Stimulated activated CD8-positive, alpha-beta memory T cell treated with anti-CD3 and anti-CD28 coated beads, Interleukin-7, amount 100 ng/mL, for 4 hours (primary cell): Measurements from ENCODE around the gene MBP.

Experiments
- DNase-seq, 2 donors: peaks; one replicate each; pipeline ENCODE4 v3.0.0-alpha.2; 2020; ENCODE audit warnings: low read depth in 2 of 2

MBP gene

GRCh38 chr18:76988827-76989646 lies 143.5 kb downstream of the MBP start:
- DNase-seq, result no peak

DNA sequence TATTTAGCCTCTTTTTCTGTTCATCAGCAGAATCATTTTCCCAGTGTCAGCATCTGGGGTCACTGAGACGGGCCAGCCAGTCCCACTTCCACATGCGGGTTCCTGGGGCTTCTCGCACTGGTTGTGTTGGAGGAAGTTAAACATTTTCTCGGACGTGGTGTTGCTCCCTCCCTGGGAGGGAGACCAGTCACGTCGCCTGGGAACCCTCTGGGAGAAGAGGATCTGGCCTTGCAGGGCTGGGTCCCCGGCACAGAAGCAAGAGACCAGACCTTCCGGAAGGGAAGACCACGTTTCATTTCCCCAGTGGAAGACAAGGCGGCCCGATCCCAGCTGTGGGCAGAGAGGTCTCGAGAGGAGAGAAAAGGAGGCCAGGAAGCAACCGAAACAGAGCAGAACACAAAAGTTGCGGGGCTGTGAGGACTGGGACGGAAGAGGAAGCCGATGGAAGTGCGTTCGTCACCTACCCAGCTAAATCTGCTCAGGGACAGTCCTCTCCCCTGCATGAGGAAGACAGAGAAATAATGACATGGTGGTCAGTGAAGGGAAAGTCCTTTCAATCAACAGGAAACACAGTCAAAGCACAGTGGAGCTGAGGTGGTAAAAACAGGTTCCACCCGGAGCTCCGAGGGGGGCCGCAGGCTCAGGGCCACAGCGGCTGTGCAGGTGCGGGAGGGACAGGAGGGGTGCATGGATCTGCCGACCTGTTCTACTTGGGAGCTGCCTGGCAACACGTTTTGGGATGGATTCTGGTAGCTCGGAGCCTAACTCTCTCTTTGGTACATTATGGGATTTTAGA lies 144.4 kb downstream of the MBP start:
- no peak for DNase-seq

GRCh38 chr18:76986406-76986805 lies 146.2 kb downstream of the MBP start:
- DNase-seq, result no peak

DNA sequence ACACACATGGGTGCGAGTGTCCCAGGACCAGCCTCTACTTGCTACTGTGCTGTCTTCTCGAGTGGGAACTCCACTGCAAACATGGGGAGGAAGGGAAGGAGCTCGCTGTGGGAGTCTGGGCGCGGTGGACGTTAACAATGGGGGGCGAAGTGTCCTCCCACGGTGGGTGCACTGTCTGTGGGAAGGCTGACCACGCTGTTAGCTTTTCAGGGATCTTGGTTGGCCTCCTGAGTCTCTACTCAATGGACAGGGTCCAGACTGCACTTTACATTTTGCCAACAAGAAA lies 146.7 kb downstream of the MBP start:
- DNase-seq, result no peak

DNA sequence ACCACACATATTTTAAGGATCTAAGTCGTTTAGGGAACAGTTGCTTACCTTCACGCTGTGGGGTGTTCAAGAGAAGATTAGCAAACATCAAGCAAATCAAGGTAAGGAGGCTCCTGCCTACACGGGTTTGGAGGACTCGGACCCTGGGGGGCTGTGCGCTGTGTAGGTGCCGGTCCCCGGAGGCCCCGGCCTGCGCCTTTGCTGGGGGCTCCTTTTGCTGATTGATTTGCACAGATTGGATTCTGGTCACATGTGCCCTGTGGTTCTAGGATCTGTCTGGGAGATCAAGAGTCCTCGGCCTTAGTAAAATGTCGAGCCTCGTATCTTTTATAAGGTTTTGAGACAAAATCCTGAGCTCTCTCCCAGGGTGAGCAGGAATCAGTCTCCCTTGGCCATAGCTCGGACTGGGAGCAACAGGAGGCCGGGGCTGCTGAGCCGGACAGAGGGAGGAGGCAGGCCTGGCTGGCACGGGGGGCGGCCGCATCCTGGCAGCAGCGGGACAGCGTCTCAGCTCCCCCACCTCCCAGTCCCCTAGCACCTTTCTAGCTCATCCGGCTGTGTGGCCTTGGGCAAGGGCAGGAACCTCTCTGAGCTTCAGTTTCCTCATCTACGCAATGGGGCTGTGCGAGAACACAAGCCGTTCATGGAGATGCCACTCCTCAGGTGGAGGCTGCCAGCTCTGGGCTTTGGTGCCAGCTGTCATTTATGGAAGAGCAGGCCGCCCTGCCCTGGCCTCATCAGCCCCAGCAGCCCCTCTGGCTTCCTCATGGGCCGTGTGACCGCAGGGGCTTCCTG lies 147.2 kb downstream of the MBP start:
- no peak for DNase-seq

DNA sequence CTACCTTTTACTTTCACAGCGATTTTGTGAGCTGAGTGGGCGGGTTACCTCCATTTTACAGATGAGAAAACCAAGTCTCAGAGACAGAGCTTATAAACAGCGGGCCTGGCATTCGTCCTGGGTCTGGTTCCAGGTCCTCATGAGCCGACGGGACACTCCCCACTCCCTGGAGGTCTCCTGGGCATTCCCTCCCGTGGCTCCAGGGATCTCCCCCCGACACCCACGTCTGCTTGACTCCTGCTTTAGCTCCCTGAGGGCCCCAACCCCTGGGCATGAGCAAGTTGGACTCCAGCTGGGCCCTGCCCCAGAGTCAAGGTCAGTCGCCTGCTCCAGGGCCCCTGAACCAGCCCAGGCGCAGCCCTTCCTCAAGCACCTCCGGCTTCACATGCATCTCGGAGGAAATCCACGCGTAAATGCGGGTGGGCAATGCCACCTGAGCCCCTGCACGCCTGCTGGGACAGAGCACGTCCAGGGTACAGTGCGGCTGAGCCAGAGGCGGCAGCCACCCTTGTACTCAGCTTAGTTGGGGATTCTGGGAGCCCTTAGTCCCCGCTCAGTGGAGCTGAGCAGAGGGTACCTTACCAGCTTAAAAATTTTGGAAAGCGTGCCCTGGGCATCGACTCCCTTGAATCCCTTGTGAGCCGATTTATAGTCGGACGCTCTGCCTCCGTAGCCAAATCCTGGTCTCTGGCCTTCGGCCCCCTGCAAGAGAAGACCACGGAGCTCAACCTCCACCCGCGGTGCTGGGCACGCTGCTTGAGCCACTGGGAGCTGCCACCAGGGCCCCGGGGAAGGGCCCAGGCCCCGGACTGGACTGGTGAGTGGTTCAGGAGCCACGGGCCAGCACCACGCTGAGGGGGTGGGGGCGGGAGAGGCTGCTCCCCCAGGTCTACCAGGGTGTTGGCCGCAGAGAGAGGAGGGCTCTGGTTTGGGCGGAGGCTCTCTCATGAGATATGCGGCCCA lies 148.1 kb downstream of the MBP start:
- no peak for DNase-seq

DNA sequence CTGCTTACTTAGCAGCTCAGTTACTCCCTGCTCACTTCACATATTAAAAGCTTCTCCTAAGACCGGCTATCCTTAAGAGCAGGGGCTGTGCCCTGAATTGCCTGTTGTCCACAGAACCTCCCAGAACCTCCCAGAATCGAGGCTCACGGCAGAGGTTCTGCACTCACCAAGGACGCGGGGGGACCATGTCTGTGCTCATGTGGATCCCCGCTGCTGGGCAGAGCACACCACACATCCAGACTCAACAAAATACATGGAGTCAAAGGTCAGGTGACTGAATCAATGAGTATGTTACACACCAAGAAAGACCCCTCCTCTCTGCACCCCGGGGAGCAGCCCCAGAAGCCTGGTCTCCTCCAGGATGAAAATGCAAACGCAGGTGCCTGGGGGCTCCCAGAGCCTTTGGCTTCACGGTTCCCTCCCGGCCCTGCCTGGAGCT lies 149.0 kb downstream of the MBP start:
- DNase-seq, result no peak

- DNase-seq, result peak; percentile 67 to 68
Observed at GRCh38 chr18:76982841-76983583, 149.6 kb downstream of the MBP start.

DNA sequence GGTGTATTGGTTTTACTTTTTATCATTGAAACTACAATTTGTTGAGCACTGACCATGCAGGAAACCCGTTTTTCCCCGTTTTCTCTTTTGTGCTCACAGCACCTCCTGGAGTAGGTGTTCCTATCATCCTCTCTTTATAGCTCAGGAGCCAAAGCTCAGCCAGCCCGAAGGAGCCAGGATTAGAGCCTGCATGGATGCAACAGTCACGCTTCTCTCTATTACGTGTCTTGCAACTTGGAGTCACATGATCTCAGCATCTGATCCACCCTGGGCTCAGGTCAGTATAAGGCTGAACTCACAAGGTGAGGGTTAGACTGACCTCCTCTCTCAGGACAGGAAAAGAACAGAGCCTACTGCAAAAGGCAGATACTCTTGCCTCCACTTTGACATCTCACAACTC lies 150.5 kb downstream of the MBP start:
- no peak for DNase-seq

DNA sequence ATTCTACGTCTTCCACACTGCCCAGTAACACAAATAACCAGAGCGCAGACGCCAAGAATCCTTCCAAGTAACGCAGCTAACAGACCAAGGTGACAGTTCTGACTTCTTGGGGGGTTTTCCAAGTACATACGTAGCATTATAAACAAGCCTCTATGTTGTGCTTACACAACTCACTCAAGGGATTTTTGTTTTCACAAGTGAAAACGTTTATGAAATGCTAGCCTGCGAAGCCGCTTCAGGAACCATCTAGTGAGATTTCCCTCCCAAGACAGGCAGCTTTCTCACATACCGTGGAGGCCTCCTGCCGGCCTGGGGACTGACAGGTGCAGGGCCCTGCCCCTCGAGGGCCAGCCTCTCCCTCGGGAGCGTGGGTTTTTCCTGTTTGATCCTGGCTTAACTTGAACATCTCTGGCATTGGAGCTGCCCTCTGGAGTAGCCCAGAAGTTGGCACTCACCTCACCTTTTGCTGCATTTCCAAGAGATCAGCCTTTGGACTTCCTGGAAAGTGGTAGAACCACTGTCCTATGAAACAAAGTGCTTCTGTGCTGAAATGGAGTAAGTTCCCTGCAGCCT lies 151.1 kb downstream of the MBP start:
- DNase-seq, result no peak

DNA sequence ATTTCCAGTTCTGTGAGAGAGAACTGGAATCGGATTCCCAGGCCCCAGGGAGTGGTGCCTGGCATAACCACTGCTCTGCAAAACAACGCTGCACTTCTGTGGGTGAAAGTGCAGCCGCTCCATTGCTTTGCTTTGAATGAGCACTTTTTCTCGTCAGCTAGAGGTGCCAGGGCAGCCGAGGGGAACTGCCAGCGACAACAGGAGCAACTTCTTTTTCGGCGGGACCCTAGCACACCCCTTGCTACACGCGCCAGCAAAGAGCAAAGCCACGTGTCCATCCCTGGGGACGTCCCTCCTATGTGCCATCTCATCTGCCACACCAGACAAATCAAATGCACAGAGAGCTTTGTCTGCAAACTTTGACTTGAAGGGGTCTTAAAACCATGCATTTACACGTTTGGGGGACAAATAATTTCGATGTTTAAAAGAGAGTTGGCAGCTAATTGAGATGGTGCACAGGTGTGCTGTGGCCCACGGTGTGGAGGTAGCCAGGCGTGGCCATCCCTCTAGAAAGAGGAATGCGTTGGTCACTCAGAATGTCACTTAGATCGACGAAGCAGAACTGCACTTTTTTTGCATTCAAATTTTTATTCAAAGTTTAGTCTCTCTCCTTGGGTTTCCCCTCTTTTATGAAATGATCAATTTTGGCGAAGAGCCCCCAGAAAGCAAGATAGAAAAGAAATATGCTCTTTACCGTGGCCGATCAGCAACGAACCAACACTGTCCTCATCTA lies 151.8 kb downstream of the MBP start:
- DNase-seq, result no peak

DNA sequence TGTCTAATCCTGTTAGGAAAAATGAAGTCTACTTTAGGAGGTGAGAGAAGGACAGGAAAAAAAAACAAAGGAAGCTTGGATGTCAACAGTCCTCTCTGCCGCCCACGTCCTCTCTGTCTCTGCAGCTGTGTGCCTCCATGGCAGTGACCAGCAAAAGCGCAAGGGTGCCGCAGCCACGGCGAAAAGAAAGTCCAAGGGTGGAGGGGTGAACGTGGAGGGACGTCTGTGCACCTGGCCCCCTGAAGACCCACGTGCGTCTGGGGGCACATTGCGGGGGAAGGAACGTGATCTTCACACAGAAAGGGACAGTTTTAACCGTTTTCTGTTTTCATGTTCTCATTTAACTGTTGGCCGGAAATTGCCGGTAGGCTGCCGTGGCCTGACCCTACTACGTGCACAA lies 152.7 kb downstream of the MBP start:
- no peak for DNase-seq

GRCh38 chr18:76979111-76979751 lies 153.4 kb downstream of the MBP start:
- no peak for DNase-seq

GRCh38 chr18:76978616-76979015 lies 154.0 kb downstream of the MBP start:
- DNase-seq, result no peak

- DNase-seq, result no peak
Observed at GRCh38 chr18:76977684-76978232, 154.8 kb downstream of the MBP start.

GRCh38 chr18:76977108-76977621 lies 155.4 kb downstream of the MBP start:
- DNase-seq, result no peak

GRCh38 chr18:76975577-76976110 lies 156.9 kb downstream of the MBP start:
- no peak for DNase-seq

- DNase-seq, result no peak
Observed at GRCh38 chr18:76974386-76974785, 158.2 kb downstream of the MBP start.
